ENCODE data around the gene DNAJC3.
"Not testable (repeated sequence)": the region's sequence is repeated elsewhere in the genome, so short reads cannot be mapped to it uniquely, and the experiment has no call there.

The DNAJC3 gene

GRCh38 chr13:95684418-95684817 is 7.5 kb downstream of the DNAJC3 start:
- Histone ChIP-seq H3K27ac (ENCODE audit: poor library complexity, severe bottlenecking) (no peak overlapping the region), H3K4me1 (ENCODE audit: insufficient read depth, poor library complexity, severe bottlenecking) (no peaks in the 10 kb centered on the region), H3K9me3 (ENCODE audit: severe bottlenecking) (no peaks in the 10 kb centered on the region), H3K27me3 (ENCODE audit: insufficient read depth, poor library complexity, severe bottlenecking) (no peaks in the 10 kb centered on the region), H3K36me3 (ENCODE audit: low read depth) (peaks cover 20% of the 10 kb centered on the region), H3K4me3 (ENCODE audit: severe bottlenecking) (no peak overlapping the region)
- no peak for TF ChIP-seq CTCF (IDR thresholded peaks at IDR 0.05; ENCODE audit: poor library complexity, severe bottlenecking)
- DNase-seq (ENCODE audit: low spot score) (no peak), ATAC-seq (ENCODE audit: low read depth) (no peak)

- not testable (repeated sequence) for H3K27me3 ChIP-seq (ENCODE audit: insufficient read depth, poor library complexity, severe bottlenecking); H3K4me1 ChIP-seq (ENCODE audit: insufficient read depth, poor library complexity, severe bottlenecking); H3K4me3 ChIP-seq (ENCODE audit: severe bottlenecking); DNase-seq (ENCODE audit: low spot score); H3K27ac ChIP-seq (ENCODE audit: poor library complexity, severe bottlenecking); H3K9me3 ChIP-seq (ENCODE audit: severe bottlenecking); ATAC-seq (ENCODE audit: low read depth)
- peaks cover 14% of the 10 kb centered on the region for H3K36me3 ChIP-seq (ENCODE audit: low read depth)
These were observed 8.0 kb downstream of the DNAJC3 start for GRCh38 chr13:95684960-95685359.

GRCh38 chr13:95689582-95689926 is 12.6 kb downstream of the DNAJC3 start:
- H3K27ac ChIP-seq (ENCODE audit: poor library complexity, severe bottlenecking), result no peak overlapping the region
- ATAC-seq (ENCODE audit: low read depth) (no peak), DNase-seq (ENCODE audit: low spot score) (no peak)
- H3K27me3 ChIP-seq (ENCODE audit: insufficient read depth, poor library complexity, severe bottlenecking), result no peaks in the 10 kb centered on the region
- no peaks in the 10 kb centered on the region for H3K4me1 ChIP-seq (ENCODE audit: insufficient read depth, poor library complexity, severe bottlenecking)
- H3K9me3 ChIP-seq (ENCODE audit: severe bottlenecking), result no peaks in the 10 kb centered on the region
- no peak overlapping the region for H3K4me3 ChIP-seq (ENCODE audit: severe bottlenecking)
- H3K36me3 ChIP-seq (ENCODE audit: low read depth), result no peaks in the 10 kb centered on the region; the same call in 1 of the 2 replicates
- TF ChIP-seq CTCF (IDR thresholded peaks at IDR 0.05; ENCODE audit: poor library complexity, severe bottlenecking), result no peak

DNA sequence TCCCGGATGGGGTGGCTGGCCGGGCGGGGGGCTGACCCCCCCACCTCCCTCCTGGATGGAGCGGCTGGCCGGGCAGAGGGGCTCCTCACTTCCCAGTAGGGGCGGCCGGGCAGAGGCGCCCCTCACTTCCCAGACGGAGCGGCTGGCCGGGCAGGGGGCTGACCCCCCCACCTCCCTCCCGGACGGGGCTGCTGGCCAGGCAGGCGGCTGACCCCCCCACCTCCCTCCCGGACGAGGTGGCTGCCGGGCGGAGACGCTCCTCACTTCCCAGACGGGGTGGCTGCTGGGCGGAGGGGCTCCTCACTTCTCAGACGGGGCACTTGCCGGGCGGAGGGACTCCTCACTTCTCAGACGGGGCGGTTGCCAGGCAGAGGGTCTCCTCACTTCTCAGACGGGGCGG is 14.0 kb downstream of the DNAJC3 start:
- not testable (repeated sequence) for H3K27me3 ChIP-seq (ENCODE audit: insufficient read depth, poor library complexity, severe bottlenecking); H3K27ac ChIP-seq (ENCODE audit: poor library complexity, severe bottlenecking); ATAC-seq (ENCODE audit: low read depth); H3K36me3 ChIP-seq (ENCODE audit: low read depth); DNase-seq (ENCODE audit: low spot score); H3K9me3 ChIP-seq (ENCODE audit: severe bottlenecking); H3K4me3 ChIP-seq (ENCODE audit: severe bottlenecking); H3K4me1 ChIP-seq (ENCODE audit: insufficient read depth, poor library complexity, severe bottlenecking)

DNA sequence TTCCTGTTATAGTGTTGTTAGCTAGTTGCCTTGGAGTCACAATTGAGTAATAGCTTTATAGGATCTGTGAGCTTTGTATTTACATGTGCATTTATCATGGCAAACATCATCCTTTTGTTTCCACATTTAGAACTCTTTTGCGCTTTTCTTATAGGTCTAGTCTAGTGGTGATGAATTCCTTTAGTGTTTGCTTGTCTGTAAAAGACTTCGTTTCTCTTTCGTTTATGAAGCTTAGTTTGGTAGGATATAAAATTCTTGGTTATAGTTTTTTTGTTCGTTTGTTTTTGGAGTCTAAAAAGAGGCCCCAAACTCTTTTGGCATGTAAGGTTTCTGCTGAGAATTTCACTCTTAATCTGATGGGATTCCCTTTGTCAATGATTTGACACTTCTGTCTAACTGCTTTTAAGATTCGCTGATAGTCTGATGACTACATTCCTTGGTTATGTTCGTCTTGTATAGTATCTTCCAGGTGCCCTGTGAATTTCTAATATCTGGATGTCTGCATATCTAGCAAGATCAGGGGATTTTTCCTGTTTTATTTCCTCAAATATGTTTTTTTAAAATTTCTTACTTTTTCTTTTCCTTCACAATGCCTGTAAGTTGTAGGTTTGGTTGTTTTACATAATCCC is 20.2 kb downstream of the DNAJC3 start:
- H3K27me3 ChIP-seq (ENCODE audit: insufficient read depth, poor library complexity, severe bottlenecking), result no peaks in the 10 kb centered on the region
- no peaks in the 10 kb centered on the region for H3K9me3 ChIP-seq (ENCODE audit: severe bottlenecking)
- DNase-seq (ENCODE audit: low spot score), result no peak
- no peaks in the 10 kb centered on the region for H3K36me3 ChIP-seq (ENCODE audit: low read depth)
- no peak for TF ChIP-seq CTCF (IDR thresholded peaks at IDR 0.05; ENCODE audit: poor library complexity, severe bottlenecking)
- no peak for ATAC-seq (ENCODE audit: low read depth)
- no peak overlapping the region for H3K4me3 ChIP-seq (ENCODE audit: severe bottlenecking)
- H3K27ac ChIP-seq (ENCODE audit: poor library complexity, severe bottlenecking), result no peak overlapping the region
- H3K4me1 ChIP-seq (ENCODE audit: insufficient read depth, poor library complexity, severe bottlenecking), result no peaks in the 10 kb centered on the region

DNA sequence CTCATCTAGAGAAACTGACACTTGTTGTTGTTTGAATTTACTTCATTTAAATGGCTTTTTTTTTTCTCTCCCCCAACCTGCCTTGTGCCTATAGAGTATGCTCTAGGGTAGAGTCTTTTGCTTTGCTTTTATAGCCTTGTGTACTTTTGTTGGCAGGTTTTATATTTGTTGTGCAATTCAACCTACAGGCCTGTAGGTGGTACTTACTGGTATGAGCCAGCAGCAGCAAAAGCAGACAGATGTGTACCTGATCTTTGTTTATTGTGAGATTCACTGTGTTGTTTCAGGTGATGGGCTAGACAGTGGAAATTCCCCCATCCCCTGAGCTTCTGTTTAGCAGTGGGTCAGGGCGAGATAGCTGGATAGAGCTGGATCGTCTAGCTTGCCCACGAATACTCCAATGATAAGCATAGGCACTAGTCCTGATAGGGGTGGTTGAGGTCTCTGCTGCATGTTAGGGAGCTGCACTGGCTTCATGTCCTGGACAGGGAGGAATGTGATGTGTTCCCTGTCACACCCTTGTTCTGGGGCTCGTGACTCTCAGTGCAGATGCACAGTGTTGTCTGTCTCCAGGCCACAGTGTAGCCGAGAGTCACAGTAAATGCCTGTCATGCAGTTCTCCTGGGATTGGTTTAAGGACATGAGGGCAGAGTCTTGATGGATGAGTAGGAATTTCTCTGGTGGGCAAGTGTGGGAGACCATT is 21.3 kb downstream of the DNAJC3 start:
- H3K4me1 ChIP-seq (ENCODE audit: insufficient read depth, poor library complexity, severe bottlenecking), result no peaks in the 10 kb centered on the region
- H3K36me3 ChIP-seq (ENCODE audit: low read depth), result no peaks in the 10 kb centered on the region
- no peak overlapping the region for H3K4me3 ChIP-seq (ENCODE audit: severe bottlenecking)
- no peaks in the 10 kb centered on the region for H3K27me3 ChIP-seq (ENCODE audit: insufficient read depth, poor library complexity, severe bottlenecking)
- H3K27ac ChIP-seq (ENCODE audit: poor library complexity, severe bottlenecking), result no peak overlapping the region
- H3K9me3 ChIP-seq (ENCODE audit: severe bottlenecking), result no peaks in the 10 kb centered on the region
- no peak for ATAC-seq (ENCODE audit: low read depth)
- DNase-seq (ENCODE audit: low spot score), result no peak
- no peak for TF ChIP-seq CTCF (IDR thresholded peaks at IDR 0.05; ENCODE audit: poor library complexity, severe bottlenecking)
